Activated T-cell treated with anti-CD3 and anti-CD28 coated beads, Interleukin-2, amount 50 U/mL, for 72 hours (primary cell): Measurements from ENCODE around the gene PRRC2B. TPM values are rescaled to one million over a fixed set of nuclear protein-coding genes. Genes with fewer than 3 reads are reported as not detected.
"Not testable (repeated sequence)": the region's sequence is repeated elsewhere in the genome, so short reads cannot be mapped to it uniquely, and the experiment has no call there.

Experiments
- ATAC-seq, 2 donors: fragments of 150-1000 bp; cut with Tn5 transposase; replicated peaks in 1 of 2; 2 replicates each; pipeline ENCODE4 v1.10.0; 2021; ENCODE audit warnings: moderate library complexity in 2 of 2, mild to moderate bottlenecking in 1 of 2
- DNase-seq, 2 donors: peaks; one replicate each; pipeline ENCODE4 v3.0.0; 2021 to 2022; ENCODE audit warnings: mixed read lengths in 1 of 2
- H3K27ac Mint-ChIP-seq: one replicate; pipeline ENCODE4 v1.8.0; 2022; ENCODE audit warnings: mild to moderate bottlenecking, moderate library complexity, mixed read lengths
- H3K27me3 Mint-ChIP-seq: one replicate; pipeline ENCODE4 v1.8.0; 2022; ENCODE audit warnings: low read depth, mixed read lengths
- H3K36me3 Mint-ChIP-seq, 2 donors: one replicate each; pipeline ENCODE4 v1.8.0; 2022; ENCODE audit warnings: mixed read lengths in 2 of 2, mild to moderate bottlenecking in 1 of 2; ENCODE audit not compliant: insufficient read depth in 2 of 2
- H3K4me1 Mint-ChIP-seq: one replicate; pipeline ENCODE4 v1.8.0; 2022; ENCODE audit warnings: low read depth, mixed read lengths
- H3K4me3 Mint-ChIP-seq, 2 donors: one replicate each; pipeline ENCODE4 v1.8.0; 2022; ENCODE audit warnings: mild to moderate bottlenecking in 2 of 2, mixed read lengths in 2 of 2, moderate library complexity in 2 of 2
- H3K9me3 Mint-ChIP-seq, 2 donors: one replicate each; pipeline ENCODE4 v1.8.0; 2022; ENCODE audit warnings: mixed read lengths in 2 of 2
- total RNA-seq, 2 donors: library from RNA; stranded (reverse); gene quantifications; one replicate each; pipeline ENCODE4 v1.2.3, GENCODE V29; 2022

PRRC2B gene
- total RNA-seq, 2 donors from 2014 or later = 179 to 214 TPM

- H3K4me3 Mint-ChIP-seq = peak overlapping the region; percentile 84 to 89
- no peak overlapping the region for H3K27ac Mint-ChIP-seq
- H3K36me3 Mint-ChIP-seq = peaks cover 0 to 2% of the 10 kb centered on the region in 2 donors
- DNase-seq = no peak
- ATAC-seq = no peak
- no peaks in the 10 kb centered on the region for H3K27me3 Mint-ChIP-seq
- no peaks in the 10 kb centered on the region for H3K9me3 Mint-ChIP-seq
- peaks cover 20% of the 10 kb centered on the region for H3K4me1 Mint-ChIP-seq
These were observed 136.0 kb downstream of the PRRC2B start for GRCh38 chr9:131529597-131530545.

GRCh38 chr9:131530546-131530919, 136.6 kb downstream of the PRRC2B start:
- peak; percentile 21 to 30 for ATAC-seq
- Mint-ChIP-seq H3K27me3 (no peaks in the 10 kb centered on the region), H3K9me3 (no peaks in the 10 kb centered on the region), H3K4me3 (peak overlapping the region; percentile 84 to 89), H3K27ac (no peak overlapping the region), H3K4me1 (peaks cover 21% of the 10 kb centered on the region), H3K36me3 (peaks cover 0 to 2% of the 10 kb centered on the region in 2 donors)
- DNase-seq = peak; percentile 28 to 37

- H3K4me1 Mint-ChIP-seq = peaks cover 21% of the 10 kb centered on the region
- ATAC-seq = peak; percentile 97 to 98
These were observed 137.3 kb downstream of the PRRC2B start, which contains the start of gene UCK1 for GRCh38 chr9:131530920-131531832. Gene UCK1 (minus strand): TSS chr9:131531263. CDS start chr9:131531174, 89 bp downstream.

GRCh38 chr9:131534721-131535237, 140.9 kb downstream of the PRRC2B start:
- Mint-ChIP-seq H3K4me3 (no peak overlapping the region), H3K27me3 (no peaks in the 10 kb centered on the region), H3K36me3 (no peaks in the 10 kb centered on the region), H3K4me1 (peaks cover 20% of the 10 kb centered on the region), H3K27ac (no peak overlapping the region), H3K9me3 (no peaks in the 10 kb centered on the region)
- ATAC-seq (no peak), DNase-seq (no peak)

More at GRCh38 chr9:131530920-131531832, 137.3 kb downstream of the PRRC2B start, which contains the start of gene UCK1:
- no peak within 1 kb of the TSS for H3K27ac Mint-ChIP-seq
- no peaks in the 10 kb centered on the region for H3K9me3 Mint-ChIP-seq
- H3K36me3 Mint-ChIP-seq = peaks cover 0 to 2% of the 10 kb centered on the region in 2 donors
- peak within 1 kb of the TSS; percentile 84 to 89 for H3K4me3 Mint-ChIP-seq
- peak; percentile 82 to 85 for DNase-seq
- H3K27me3 Mint-ChIP-seq = no peaks in the 10 kb centered on the region

GRCh38 chr9:131537946-131538345, 144.1 kb downstream of the PRRC2B start:
- Mint-ChIP-seq H3K27ac (no peak overlapping the region), H3K4me3 (no peak overlapping the region), H3K9me3 (peaks cover 0 to 4% of the 10 kb centered on the region in 2 donors), H3K4me1 (peaks cover 14% of the 10 kb centered on the region), H3K36me3 (peaks cover 3 to 4% of the 10 kb centered on the region in 2 donors), H3K27me3 (no peaks in the 10 kb centered on the region)
- no peak for ATAC-seq
- no peak for DNase-seq

- H3K36me3 Mint-ChIP-seq = peaks cover 10 to 13% of the 10 kb centered on the region in 2 donors
- peaks cover 9% of the 10 kb centered on the region in 2 donors for H3K9me3 Mint-ChIP-seq
- H3K27ac Mint-ChIP-seq = no peak overlapping the region
- peaks cover 2% of the 10 kb centered on the region for H3K27me3 Mint-ChIP-seq
- no peak overlapping the region for H3K4me3 Mint-ChIP-seq
- peak in 1 of 2 donors; percentile 33 for ATAC-seq
- no peak for DNase-seq
- H3K4me1 Mint-ChIP-seq = peaks cover 6% of the 10 kb centered on the region
These were observed 145.5 kb downstream of the PRRC2B start for GRCh38 chr9:131539223-131539923.

GRCh38 chr9:131543141-131543540, 149.3 kb downstream of the PRRC2B start:
- Mint-ChIP-seq H3K27ac (no peak overlapping the region), H3K36me3 (peaks cover 13 to 21% of the 10 kb centered on the region in 2 donors), H3K4me3 (no peak overlapping the region), H3K4me1 (peaks cover 10% of the 10 kb centered on the region), H3K9me3 (peaks cover 10 to 11% of the 10 kb centered on the region in 2 donors), H3K27me3 (peaks cover 20% of the 10 kb centered on the region)
- DNase-seq (no peak), ATAC-seq (no peak)

- H3K27me3 Mint-ChIP-seq = peaks cover 40% of the 10 kb centered on the region
- ATAC-seq = no peak
- H3K4me3 Mint-ChIP-seq = peak within 1 kb of the TSS; percentile 68 to 80
- H3K27ac Mint-ChIP-seq = no peak within 1 kb of the TSS
- H3K36me3 Mint-ChIP-seq = peaks cover 14 to 30% of the 10 kb centered on the region in 2 donors
- peaks cover 10% of the 10 kb centered on the region for H3K4me1 Mint-ChIP-seq
- H3K9me3 Mint-ChIP-seq = peaks cover 11 to 15% of the 10 kb centered on the region in 2 donors
- no peak for DNase-seq
These were observed 151.3 kb downstream of the PRRC2B start, which contains the start of gene PRRT1B for GRCh38 chr9:131545003-131545785. Gene PRRT1B (plus strand): TSS chr9:131545523. CDS start chr9:131545616, 93 bp downstream.

GRCh38 chr9:131545786-131546335, 152.0 kb downstream of the PRRC2B start:
- Mint-ChIP-seq H3K36me3 (peaks cover 14 to 30% of the 10 kb centered on the region in 2 donors), H3K4me1 (peaks cover 10% of the 10 kb centered on the region), H3K4me3 (peak overlapping the region; percentile 68 to 80), H3K9me3 (peaks cover 11 to 15% of the 10 kb centered on the region in 2 donors), H3K27ac (no peak overlapping the region), H3K27me3 (peaks cover 45% of the 10 kb centered on the region)
- no peak for DNase-seq
- peak; percentile 17 to 24 for ATAC-seq

GRCh38 chr9:131546336-131547084, 152.6 kb downstream of the PRRC2B start:
- ATAC-seq (peak; percentile 47 to 56), DNase-seq (peak in 1 of 2 donors; percentile 27)

GRCh38 chr9:131549186-131549585, 155.3 kb downstream of the PRRC2B start:
- Mint-ChIP-seq H3K27me3 (peaks cover 52% of the 10 kb centered on the region), H3K36me3 (peaks cover 6 to 17% of the 10 kb centered on the region in 2 donors)
- not testable (repeated sequence) for H3K4me1 Mint-ChIP-seq, H3K9me3 Mint-ChIP-seq, H3K4me3 Mint-ChIP-seq, ATAC-seq, H3K27ac Mint-ChIP-seq, DNase-seq

More at GRCh38 chr9:131546336-131547084, 152.6 kb downstream of the PRRC2B start:
- Mint-ChIP-seq H3K4me3 (peak overlapping the region; percentile 68 to 80), H3K4me1 (peaks cover 10% of the 10 kb centered on the region), H3K27ac (no peak overlapping the region), H3K27me3 (peaks cover 45% of the 10 kb centered on the region), H3K36me3 (peaks cover 14 to 30% of the 10 kb centered on the region in 2 donors), H3K9me3 (peaks cover 11 to 15% of the 10 kb centered on the region in 2 donors)
